HepG2 (cell line): Measurements from ENCODE around the gene ZNF213. TPM values are rescaled to one million over a fixed set of nuclear protein-coding genes. Genes with fewer than 3 reads are reported as not detected.

ENCODE experiments used
- ELK4 ChIP-seq: sonication (generic); formaldehyde crosslinking; IDR thresholded peaks from 2 replicates; pipeline ENCODE4 v1.9.0; 2021; ENCODE audit warnings: missing genetic modification reagents, borderline replicate concordance
- FOXA1 ChIP-seq, 2 experiments: fragments of 450-650 bp in 1 of 2; sonication (generic) in 1 of 2; formaldehyde crosslinking in 1 of 2; IDR thresholded peaks; 2 replicates each; pipeline versions ENCODE4 v1.4.0 to v1.6.1; 2016 to 2020; ENCODE audit warnings: missing genetic modification reagents in 1 of 2
- KDM4B ChIP-seq: sonication (generic); formaldehyde crosslinking; IDR thresholded peaks from 2 replicates; pipeline ENCODE4 v1.4.0; 2020; ENCODE audit warnings: missing genetic modification reagents
- KIAA2018 ChIP-seq: sonication (generic); formaldehyde crosslinking; IDR thresholded peaks from 2 replicates; pipeline ENCODE4 v1.5.0; 2020; ENCODE audit warnings: mild to moderate bottlenecking, missing genetic modification reagents, borderline replicate concordance
- NFIC ChIP-seq: IDR thresholded peaks from 2 replicates; pipeline ENCODE4 v1.6.1; 2012; ENCODE audit warnings: mild to moderate bottlenecking, low read length, inconsistent platforms
- TSC22D2 ChIP-seq: sonication (generic); formaldehyde crosslinking; IDR thresholded peaks from 2 replicates; pipeline ENCODE4 v1.5.1; 2020; ENCODE audit warnings: missing genetic modification reagents, mild to moderate bottlenecking, borderline replicate concordance
- ZBTB20 ChIP-seq: sonication (generic); formaldehyde crosslinking; IDR thresholded peaks from 2 replicates; pipeline ENCODE4 v1.8.1; 2023; ENCODE audit warnings: missing genetic modification reagents, low read depth, mild to moderate bottlenecking, borderline replicate concordance
- ZBTB7B ChIP-seq: sonication (generic); formaldehyde crosslinking; IDR thresholded peaks from 2 replicates; pipeline ENCODE4 v1.4.0; 2020; ENCODE audit warnings: missing genetic modification reagents
- ZFP36L2 ChIP-seq: sonication (generic); formaldehyde crosslinking; IDR thresholded peaks from 2 replicates; pipeline ENCODE4 v1.4.0; 2020; ENCODE audit warnings: missing genetic modification reagents
- ZNF101 ChIP-seq: sonication (generic); formaldehyde crosslinking; IDR thresholded peaks from 2 replicates; pipeline ENCODE4 v1.4.0; 2020; ENCODE audit warnings: mild to moderate bottlenecking, low read depth, missing genetic modification reagents, borderline replicate concordance
- ZNF333 ChIP-seq: sonication (generic); formaldehyde crosslinking; IDR thresholded peaks from 2 replicates; pipeline ENCODE4 v1.4.0; 2020; ENCODE audit warnings: mild to moderate bottlenecking, missing genetic modification reagents, borderline replicate concordance
- ZNF609 ChIP-seq: sonication (generic); formaldehyde crosslinking; IDR thresholded peaks from 2 replicates; pipeline ENCODE4 v1.4.0; 2020; ENCODE audit warnings: mild to moderate bottlenecking, missing genetic modification reagents, borderline replicate concordance
- ZSCAN9 ChIP-seq: IDR thresholded peaks from 2 replicates; pipeline ENCODE4 v1.6.1; 2016; ENCODE audit warnings: borderline replicate concordance
- polyA plus RNA-seq, 8 experiments: library from polyadenylated mRNA; depleted of rRNA in 3 of 8; stranded (reverse) in 7 of 8; unstranded in 1 of 8; fragments of >200 nt; fragmentation: Illumina TruSeq in 4 of 8; extraction: Trizol in 4 of 8; gene quantifications; 2 replicates each; pipeline versions ENCODE4 v1.2.1 to v1.2.3, GENCODE V29; 2011 to 2016; ENCODE audit warnings: low read depth in 4 of 8, missing spikeins in 1 of 8, mixed read lengths in 1 of 8; ENCODE audit not compliant: insufficient read depth in 1 of 8
- total RNA-seq, 5 experiments: library from RNA; depleted of rRNA; stranded (reverse); fragments of >200 nt; fragmentation: Illumina TruSeq; extraction: Trizol; gene quantifications; 2 replicates each; pipeline ENCODE4 v1.2.3, GENCODE V29; 2016; ENCODE audit warnings: low read depth in 1 of 5

Gene ZNF213
- total and polyA plus RNA-seq, 2 of the 13 experiments (the other 11 are each of a cell fraction or from before 2014, with no cell fraction given) = 0.59 to 0.97 TPM

GRCh38 chr16:3150346-3151218 is 15.8 kb downstream of the ZNF213 start (continued):
- TF ChIP-seq KIAA2018 (0 out of 2 replicates have a peak, but pooled peaks have one; percentile 72), NFIC (no peak; the same call in 1 of the 2 replicates), ZSCAN9 (CRISPR knock-in tag) (no peak; the same call in 1 of the 2 replicates), ELK4 (CRISPR knock-in tag) (no peak), FOXA1 (IDR thresholded peaks at IDR 0.05) (no peak), FOXA1 (CRISPR knock-in tag; IDR thresholded peaks at IDR 0.05) (no peak), KDM4B (CRISPR knock-in tag) (no peak; the same call in 1 of the 2 replicates), ZNF609 (peak; percentile 68; the same call in 1 of the 2 replicates), ZNF101 (CRISPR knock-in tag) (no peak), ZFP36L2 (CRISPR knock-in tag) (0 out of 2 replicates have a peak, but pooled peaks have one; percentile 71), ZBTB20 (CRISPR knock-in tag) (peak; percentile 79; the same call in 1 of the 2 replicates), TSC22D2 (CRISPR knock-in tag) (no peak), ZBTB7B (CRISPR knock-in tag) (peak; percentile 65; the same call in 1 of the 2 replicates), ZNF333 (CRISPR knock-in tag) (no peak)
